HCT116 (cell line): ENCODE results near the gene SLC17A5. TPM values are rescaled to one million over a fixed set of nuclear protein-coding genes. Genes with fewer than 3 reads are reported as not detected.

Experiments used
- ATAC-seq: fragments of 200-7000 bp; cut with Tn5 transposase; 2 replicates; pipeline ENCODE4 v1.9.1; 2020; ENCODE audit warnings: mild to moderate bottlenecking, moderate library complexity
- BruUV-seq: library from RNA; stranded (reverse); fragments of 400-500 nt; replicated peaks from 2 replicates; lab custom pipeline; 2021; lab: Mats Ljungman, UMichigan
- CTCF ChIA-PET: fragments of 300-600 bp; sonication (Branson Sonifier 250); formaldehyde crosslinking; loops from one replicate; lab custom pipeline; 2021; ENCODE audit warnings: antibody characterized with exemption; lab: Charles Lee
- POLR2A ChIA-PET: fragments of 300-600, 350-600 bp; sonication (Branson Sonifier 250); formaldehyde crosslinking; loops from one replicate; lab custom pipeline; 2021; ENCODE audit warnings: antibody characterized with exemption; lab: Charles Lee
- RAD21 ChIA-PET, 2 experiments: fragments of 300-600 bp; sonication (Branson Sonifier 250); formaldehyde crosslinking; loops; one replicate each; lab custom pipeline; 2023; ENCODE audit warnings: low total read pairs in 2 of 2; ENCODE audit not compliant: uncharacterized antibody in 2 of 2, unreplicated experiment in 2 of 2, low non-redundant PET in 1 of 2; lab: Charles Lee
- DNase-seq: peaks from one replicate; pipeline ENCODE4 v3.0.0-alpha.2; 2010; ENCODE audit warnings: low read depth, low spot score
- H2AFZ ChIP-seq: fragments of 200-600 bp; shearing (Covaris generic), sonication (generic); 2 replicates; pipeline ENCODE4 v1.6.1; 2017; ENCODE audit warnings: low read depth, mixed run types, mixed read lengths, antibody characterized with exemption, low read length; ENCODE audit not compliant: poor library complexity, severe bottlenecking
- H3K27ac ChIP-seq: 2 replicates; pipeline ENCODE4 v1.5.1; 2012; ENCODE audit warnings: low read depth, low read length
- H3K27me3 ChIP-seq: fragments of 200-600 bp; sonication (generic); 2 replicates; pipeline ENCODE4 v1.6.1; 2016; ENCODE audit warnings: mixed run types, low read length, mixed read lengths; ENCODE audit not compliant: insufficient read depth
- H3K36me3 ChIP-seq, 2 experiments: fragments of 200-500 bp in 1 of 2; fragments of 200-600 bp in 1 of 2; sonication (Bioruptor generic) in 1 of 2; sonication (generic) in 1 of 2; 2 replicates each; pipeline versions ENCODE4 v1.5.1 to v1.6.1; 2014 to 2016; ENCODE audit warnings: low read length in 2 of 2, inconsistent platforms in 1 of 2, mixed read lengths in 1 of 2, mixed run types in 1 of 2; ENCODE audit not compliant: insufficient read depth in 2 of 2, control insufficient read depth in 1 of 2
- H3K4me1 ChIP-seq, 2 experiments: fragments of 200-600 bp in 1 of 2; sonication (generic) in 1 of 2; 2 replicates each; pipeline versions ENCODE4 v1.5.1 to v1.6.1; 2012 to 2017; ENCODE audit warnings: low read length in 2 of 2, inconsistent platforms in 1 of 2, mild to moderate bottlenecking in 1 of 2, mixed read lengths in 1 of 2, mixed run types in 1 of 2, moderate library complexity in 1 of 2; ENCODE audit not compliant: insufficient read depth in 2 of 2, control insufficient read depth in 1 of 2
- H3K4me2 ChIP-seq: fragments of 200-600 bp; sonication (generic); 2 replicates; pipeline ENCODE4 v1.6.1; 2017; ENCODE audit warnings: mixed run types, low read length, mixed read lengths
- H3K4me3 ChIP-seq, 2 experiments: fragments of 200-600 bp in 1 of 2; sonication (generic) in 1 of 2; replicated peaks in 1 of 2; 2 replicates each; pipeline ENCODE4 v1.5.1; 2011 to 2016; ENCODE audit warnings: low read length in 2 of 2, control low read depth in 1 of 2, low read depth in 1 of 2, mild to moderate bottlenecking in 1 of 2, mixed read lengths in 1 of 2, mixed run types in 1 of 2
- H3K79me2 ChIP-seq: fragments of 200-600 bp; sonication (generic); 2 replicates; pipeline ENCODE4 v1.6.1; 2017; ENCODE audit warnings: mild to moderate bottlenecking, mixed run types, low read length, moderate library complexity, mixed read lengths; ENCODE audit not compliant: insufficient read depth
- H3K9ac ChIP-seq: fragments of 200-600 bp; sonication (generic); 2 replicates; pipeline ENCODE4 v1.6.1; 2016; ENCODE audit warnings: low read length, mixed read lengths
- H3K9me2 ChIP-seq: fragments of 200-600 bp; sonication (generic), shearing (Covaris generic); 2 replicates; pipeline ENCODE4 v1.6.1; 2017; ENCODE audit warnings: mixed run types, mild to moderate bottlenecking, moderate library complexity; ENCODE audit not compliant: insufficient read depth
- H3K9me3 ChIP-seq, 2 experiments: fragments of 200-500 bp in 1 of 2; fragments of 200-600 bp in 1 of 2; sonication (Bioruptor generic) in 1 of 2; sonication (generic) in 1 of 2; 2 replicates each; pipeline ENCODE4 v1.6.1; 2014 to 2017; ENCODE audit warnings: low read length in 2 of 2, mixed read lengths in 2 of 2, inconsistent platforms in 1 of 2, low read depth in 1 of 2, mild to moderate bottlenecking in 1 of 2, mixed run types in 1 of 2, moderate library complexity in 1 of 2; ENCODE audit not compliant: control insufficient read depth in 1 of 2, insufficient read depth in 1 of 2
- H4K20me1 ChIP-seq: fragments of 200-600 bp; sonication (generic), shearing (Covaris generic); 2 replicates; pipeline ENCODE4 v1.6.1; 2017; ENCODE audit warnings: mixed run types, mild to moderate bottlenecking, moderate library complexity; ENCODE audit not compliant: insufficient read depth
- ELF1 ChIP-seq: IDR thresholded peaks from 2 replicates; pipeline ENCODE4 v1.6.1; 2012; ENCODE audit warnings: low read depth, borderline replicate concordance
- EZH2 ChIP-seq: fragments of 200-600 bp; sonication (generic); IDR thresholded peaks from 2 replicates; pipeline ENCODE4 v1.6.1; 2017; ENCODE audit warnings: antibody characterized with exemption, mixed run types
- EZH2phosphoT487 ChIP-seq: fragments of 200-600 bp; IDR thresholded peaks from 2 replicates; pipeline ENCODE4 v1.6.1; 2018; ENCODE audit warnings: antibody characterized with exemption, borderline replicate concordance
- JUND ChIP-seq: IDR thresholded peaks from 2 replicates; pipeline ENCODE4 v1.6.1; 2012
- POLR2A ChIP-seq: IDR thresholded peaks from 2 replicates; pipeline ENCODE4 v1.7.0; 2011; ENCODE audit warnings: borderline replicate concordance; ENCODE audit not compliant: insufficient read depth, insufficient read length; ENCODE audit errors: extremely low read depth
- POLR2AphosphoS5 ChIP-seq: IDR thresholded peaks from 2 replicates; pipeline ENCODE4 v1.6.1; 2011; ENCODE audit warnings: mild to moderate bottlenecking, low read depth, low read length, moderate library complexity
- SIN3A ChIP-seq: IDR thresholded peaks from 2 replicates; pipeline ENCODE4 v1.6.1; 2012; ENCODE audit warnings: low read depth
- SP1 ChIP-seq: IDR thresholded peaks from 2 replicates; pipeline ENCODE4 v1.6.1; 2012; ENCODE audit warnings: low read depth
- SRF ChIP-seq: IDR thresholded peaks from 2 replicates; pipeline ENCODE4 v1.6.1; 2012; ENCODE audit warnings: low read depth
- YY1 ChIP-seq: IDR thresholded peaks from 2 replicates; pipeline ENCODE4 v1.6.1; 2011; ENCODE audit warnings: low read length, low read depth, moderate library complexity, mild to moderate bottlenecking; ENCODE audit not compliant: insufficient replicate concordance; ENCODE audit errors: extremely low read depth
- ZFX ChIP-seq: fragments of 450-650 bp; IDR thresholded peaks from 2 replicates; pipeline ENCODE4 v1.6.1; 2017
- ZNF274 ChIP-seq: fragments of 200-500 bp; sonication (Bioruptor generic); IDR thresholded peaks from 2 replicates; pipeline ENCODE4 v1.6.1; 2014; ENCODE audit warnings: mild to moderate bottlenecking, low read depth, low read length, inconsistent platforms
- intact Hi-C: fragments of 100-400 bp; cut with micrococcal nuclease; formaldehyde crosslinking; loops from 2 replicates; pipeline ENCODE4 v1.10.0; 2022
- total RNA-seq: library from RNA; stranded (reverse); gene quantifications from one replicate; pipeline ENCODE4 v1.2.1, GENCODE V29; 2021; ENCODE audit not compliant: unreplicated experiment
- TF ChIP-seq, protein P1 (sequence below), 3 experiments: fragments of 200-600 bp in 1 of 3; sonication (generic) in 1 of 3; IDR thresholded peaks in 2 of 3; conservative IDR thresholded peaks in 1 of 3; 2 replicates each; pipeline ENCODE4 v1.5.1; 2012 to 2017; ENCODE audit warnings: low read depth in 2 of 3, low read length in 2 of 3, antibody characterized with exemption in 1 of 3, borderline replicate concordance in 1 of 3, control low read depth in 1 of 3, mild to moderate bottlenecking in 1 of 3, mixed read lengths in 1 of 3, mixed run types in 1 of 3, moderate library complexity in 1 of 3; ENCODE audit not compliant: insufficient read depth in 1 of 3
- TF ChIP-seq, protein P2 (sequence below): IDR thresholded peaks from 2 replicates; pipeline ENCODE4 v1.6.1; 2011; ENCODE audit warnings: mild to moderate bottlenecking, low read length, moderate library complexity; ENCODE audit not compliant: insufficient replicate concordance; ENCODE audit errors: extremely low read depth
- TF ChIP-seq, protein P3 (sequence below): IDR thresholded peaks from 2 replicates; pipeline ENCODE4 v1.6.1; 2012
- TF ChIP-seq, protein P4 (sequence below): IDR thresholded peaks from 2 replicates; pipeline ENCODE4 v1.6.1; 2012; ENCODE audit warnings: low read depth

The SLC17A5 gene
- total RNA-seq, 1 experiment from 2014 or later = 17.0 TPM

DNA sequence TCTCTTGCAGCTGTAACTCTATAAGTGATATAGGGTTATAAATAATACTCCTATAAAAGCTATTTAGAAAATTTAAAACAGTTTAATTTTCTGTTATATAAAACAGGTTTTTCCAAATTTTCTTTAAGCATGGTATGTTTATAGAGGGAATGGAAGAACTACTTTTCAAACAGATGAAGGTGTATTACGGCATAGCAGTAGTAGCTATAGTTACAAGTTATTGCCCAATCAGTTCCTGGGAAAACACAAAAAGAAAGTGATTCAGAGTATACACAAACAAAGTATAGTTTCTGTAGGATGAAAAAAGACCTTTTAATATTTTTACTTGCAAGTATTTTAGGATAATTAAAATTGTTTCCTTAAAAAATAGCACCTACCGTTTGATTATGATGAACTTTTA is 9.8 kb downstream of the SLC17A5 start (continued):
- TF ChIP-seq, protein P1, sequence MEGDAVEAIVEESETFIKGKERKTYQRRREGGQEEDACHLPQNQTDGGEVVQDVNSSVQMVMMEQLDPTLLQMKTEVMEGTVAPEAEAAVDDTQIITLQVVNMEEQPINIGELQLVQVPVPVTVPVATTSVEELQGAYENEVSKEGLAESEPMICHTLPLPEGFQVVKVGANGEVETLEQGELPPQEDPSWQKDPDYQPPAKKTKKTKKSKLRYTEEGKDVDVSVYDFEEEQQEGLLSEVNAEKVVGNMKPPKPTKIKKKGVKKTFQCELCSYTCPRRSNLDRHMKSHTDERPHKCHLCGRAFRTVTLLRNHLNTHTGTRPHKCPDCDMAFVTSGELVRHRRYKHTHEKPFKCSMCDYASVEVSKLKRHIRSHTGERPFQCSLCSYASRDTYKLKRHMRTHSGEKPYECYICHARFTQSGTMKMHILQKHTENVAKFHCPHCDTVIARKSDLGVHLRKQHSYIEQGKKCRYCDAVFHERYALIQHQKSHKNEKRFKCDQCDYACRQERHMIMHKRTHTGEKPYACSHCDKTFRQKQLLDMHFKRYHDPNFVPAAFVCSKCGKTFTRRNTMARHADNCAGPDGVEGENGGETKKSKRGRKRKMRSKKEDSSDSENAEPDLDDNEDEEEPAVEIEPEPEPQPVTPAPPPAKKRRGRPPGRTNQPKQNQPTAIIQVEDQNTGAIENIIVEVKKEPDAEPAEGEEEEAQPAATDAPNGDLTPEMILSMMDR (IDR thresholded peaks at IDR 0.05 in 2 of 3, conservative IDR thresholded peaks at IDR 0.05 in 1 of 3; ENCODE audit: borderline replicate concordance in 1 of 3, insufficient read depth in 1 of 3, low read depth in 2 of 3, low read length in 2 of 3) = no peak
- TF ChIP-seq, protein P2, sequence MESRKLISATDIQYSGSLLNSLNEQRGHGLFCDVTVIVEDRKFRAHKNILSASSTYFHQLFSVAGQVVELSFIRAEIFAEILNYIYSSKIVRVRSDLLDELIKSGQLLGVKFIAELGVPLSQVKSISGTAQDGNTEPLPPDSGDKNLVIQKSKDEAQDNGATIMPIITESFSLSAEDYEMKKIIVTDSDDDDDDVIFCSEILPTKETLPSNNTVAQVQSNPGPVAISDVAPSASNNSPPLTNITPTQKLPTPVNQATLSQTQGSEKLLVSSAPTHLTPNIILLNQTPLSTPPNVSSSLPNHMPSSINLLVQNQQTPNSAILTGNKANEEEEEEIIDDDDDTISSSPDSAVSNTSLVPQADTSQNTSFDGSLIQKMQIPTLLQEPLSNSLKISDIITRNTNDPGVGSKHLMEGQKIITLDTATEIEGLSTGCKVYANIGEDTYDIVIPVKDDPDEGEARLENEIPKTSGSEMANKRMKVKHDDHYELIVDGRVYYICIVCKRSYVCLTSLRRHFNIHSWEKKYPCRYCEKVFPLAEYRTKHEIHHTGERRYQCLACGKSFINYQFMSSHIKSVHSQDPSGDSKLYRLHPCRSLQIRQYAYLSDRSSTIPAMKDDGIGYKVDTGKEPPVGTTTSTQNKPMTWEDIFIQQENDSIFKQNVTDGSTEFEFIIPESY = no peak
- TF ChIP-seq SIN3A = no peak
- TF ChIP-seq SP1 = no peak
- TF ChIP-seq, protein P3, sequence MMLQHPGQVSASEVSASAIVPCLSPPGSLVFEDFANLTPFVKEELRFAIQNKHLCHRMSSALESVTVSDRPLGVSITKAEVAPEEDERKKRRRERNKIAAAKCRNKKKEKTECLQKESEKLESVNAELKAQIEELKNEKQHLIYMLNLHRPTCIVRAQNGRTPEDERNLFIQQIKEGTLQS = no peak
- no peak for TF ChIP-seq JUND
- TF ChIP-seq EZH2phosphoT487 = no peak
- TF ChIP-seq SRF = no peak
- TF ChIP-seq EZH2 = no peak
- TF ChIP-seq YY1 = no peak
- TF ChIP-seq POLR2AphosphoS5 = no peak
- TF ChIP-seq, all 23 proteins: peak for 0

DNA sequence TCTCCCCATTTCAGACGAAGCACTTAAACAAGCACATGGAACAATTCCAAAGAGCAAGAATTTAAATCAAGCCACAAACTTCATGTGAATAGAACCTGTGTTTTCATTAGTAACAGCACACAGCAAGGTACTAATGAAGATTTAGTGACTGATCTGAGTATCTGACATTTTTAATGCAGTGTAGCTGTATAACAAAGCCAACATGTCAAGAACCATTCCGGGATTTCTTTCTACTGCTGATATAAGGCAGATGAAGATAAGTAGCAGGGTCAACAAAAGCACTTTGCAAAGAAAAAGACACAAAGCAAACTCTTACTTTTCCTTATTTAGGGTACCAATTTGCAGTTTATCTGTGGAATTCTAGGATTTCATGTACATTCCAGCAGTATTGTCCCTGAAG is 11.3 kb downstream of the SLC17A5 start:
- BruUV-seq = no TSS peak
- RAD21 ChIA-PET = no interaction called here
- Histone ChIP-seq H3K4me2 (no peak overlapping the region), H3K27me3 (no peaks in the 10 kb centered on the region), H3K4me1 (peaks cover 10 to 16% of the 10 kb centered on the region in 2 experiments), H3K4me3 (no peak overlapping the region), H3K36me3 (no peaks in the 10 kb centered on the region), H3K9ac (no peak overlapping the region), H4K20me1 (no peaks in the 10 kb centered on the region), H3K79me2 (no peaks in the 10 kb centered on the region), H3K9me3 (no peaks in the 10 kb centered on the region), H3K9me2 (no peaks in the 10 kb centered on the region), H2AFZ (no peak overlapping the region), H3K27ac (no peak overlapping the region)
- POLR2A ChIA-PET = interaction anchor here (0.6 to 1.2 kb wide), 3 partner anchors 8 to 122 kb away, joined by 3 to 4 read pairs (median 4); no protein-coding TSS in a partner anchor
- DNase-seq (no peak), ATAC-seq (no peak)
- intact Hi-C loops = no loop called here
- CTCF ChIA-PET = interaction anchor here (1.2 kb wide), 1 partner anchor 10 kb away, joined by 3 read pairs; no protein-coding TSS in a partner anchor
- TF ChIP-seq SP1 (no peak), ZFX (no peak), ELF1 (no peak), POLR2A (no peak), ZNF274 (no peak)
- TF ChIP-seq, protein P2 = no peak
- TF ChIP-seq, protein P4, sequence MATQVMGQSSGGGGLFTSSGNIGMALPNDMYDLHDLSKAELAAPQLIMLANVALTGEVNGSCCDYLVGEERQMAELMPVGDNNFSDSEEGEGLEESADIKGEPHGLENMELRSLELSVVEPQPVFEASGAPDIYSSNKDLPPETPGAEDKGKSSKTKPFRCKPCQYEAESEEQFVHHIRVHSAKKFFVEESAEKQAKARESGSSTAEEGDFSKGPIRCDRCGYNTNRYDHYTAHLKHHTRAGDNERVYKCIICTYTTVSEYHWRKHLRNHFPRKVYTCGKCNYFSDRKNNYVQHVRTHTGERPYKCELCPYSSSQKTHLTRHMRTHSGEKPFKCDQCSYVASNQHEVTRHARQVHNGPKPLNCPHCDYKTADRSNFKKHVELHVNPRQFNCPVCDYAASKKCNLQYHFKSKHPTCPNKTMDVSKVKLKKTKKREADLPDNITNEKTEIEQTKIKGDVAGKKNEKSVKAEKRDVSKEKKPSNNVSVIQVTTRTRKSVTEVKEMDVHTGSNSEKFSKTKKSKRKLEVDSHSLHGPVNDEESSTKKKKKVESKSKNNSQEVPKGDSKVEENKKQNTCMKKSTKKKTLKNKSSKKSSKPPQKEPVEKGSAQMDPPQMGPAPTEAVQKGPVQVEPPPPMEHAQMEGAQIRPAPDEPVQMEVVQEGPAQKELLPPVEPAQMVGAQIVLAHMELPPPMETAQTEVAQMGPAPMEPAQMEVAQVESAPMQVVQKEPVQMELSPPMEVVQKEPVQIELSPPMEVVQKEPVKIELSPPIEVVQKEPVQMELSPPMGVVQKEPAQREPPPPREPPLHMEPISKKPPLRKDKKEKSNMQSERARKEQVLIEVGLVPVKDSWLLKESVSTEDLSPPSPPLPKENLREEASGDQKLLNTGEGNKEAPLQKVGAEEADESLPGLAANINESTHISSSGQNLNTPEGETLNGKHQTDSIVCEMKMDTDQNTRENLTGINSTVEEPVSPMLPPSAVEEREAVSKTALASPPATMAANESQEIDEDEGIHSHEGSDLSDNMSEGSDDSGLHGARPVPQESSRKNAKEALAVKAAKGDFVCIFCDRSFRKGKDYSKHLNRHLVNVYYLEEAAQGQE = no peak
